Measurements from ENCODE around the gene BAIAP2L2. TPM values are rescaled to one million over a fixed set of nuclear protein-coding genes. Genes with fewer than 3 reads are reported as not detected.
A peak's percentile ranks its signal among the peaks of the same experiment; 100 is the strongest.

Gene BAIAP2L2
- total and polyA plus RNA-seq, 4 experiments from 2014 or later = 3.6 to 3.7 TPM; not detected in 2

GRCh38 chr22:38135133-38135706 lies 24.7 kb upstream of the BAIAP2L2 start:
- no peaks in the 10 kb centered on the region for H3K27me3 Mint-ChIP-seq
- H3K4me3 Mint-ChIP-seq = no peak overlapping the region
- no peak overlapping the region for H3K27ac Mint-ChIP-seq
- Histone ChIP-seq H3K36me3 (ENCODE audit: insufficient read depth, low read length) (peaks cover 14% of the 10 kb centered on the region), H3K27ac (ENCODE audit: low read depth, low read length) (no peak overlapping the region), H3K27me3 (ENCODE audit: insufficient read depth, low read length) (no peaks in the 10 kb centered on the region), H3K9me3 (ENCODE audit: control insufficient read depth in 1 of 2, low read length in 2 of 2) (no peaks in the 10 kb centered on the region), H3K4me1 (ENCODE audit: insufficient read depth, low read length) (no peaks in the 10 kb centered on the region), H3K4me3 (ENCODE audit: low read length in 2 of 2) (no peak overlapping the region)
- DNase-seq = no peak
- CTCF ChIA-PET (ENCODE audit: partially characterized antibody) = no interaction called here
- no peaks in the 10 kb centered on the region for H3K4me1 Mint-ChIP-seq
- peaks cover 0 to under 1% (median 0%) of the 10 kb centered on the region in 8 donors for H3K9me3 Mint-ChIP-seq
- POLR2A ChIA-PET (ENCODE audit: partially characterized antibody) = no interaction called here
- intact Hi-C loops (cut with micrococcal nuclease) = no loop called here
- H3K36me3 Mint-ChIP-seq = peaks cover 31 to 48% of the 10 kb centered on the region in 2 donors

- no peaks in the 10 kb centered on the region for H3K9me3 Mint-ChIP-seq
- no peaks in the 10 kb centered on the region for H3K27me3 Mint-ChIP-seq
- H3K27me3 ChIP-seq (ENCODE audit: insufficient read depth, low read length) = no peaks in the 10 kb centered on the region
- peaks cover 28 to 38% of the 10 kb centered on the region in 2 donors for H3K36me3 Mint-ChIP-seq
- no peaks in the 10 kb centered on the region for H3K4me1 Mint-ChIP-seq
- H3K4me1 ChIP-seq (ENCODE audit: insufficient read depth, low read length) = no peaks in the 10 kb centered on the region
- no peak overlapping the region for H3K27ac ChIP-seq (ENCODE audit: low read depth, low read length)
- no peak overlapping the region for H3K27ac Mint-ChIP-seq
- H3K9me3 ChIP-seq (ENCODE audit: control insufficient read depth in 1 of 2, low read length in 2 of 2) = no peaks in the 10 kb centered on the region
- intact Hi-C loops (cut with micrococcal nuclease) = no loop called here
- H3K36me3 ChIP-seq (ENCODE audit: insufficient read depth, low read length) = peaks cover 16% of the 10 kb centered on the region
- no peak overlapping the region for H3K4me3 Mint-ChIP-seq
- no peak for DNase-seq
- no peak overlapping the region for H3K4me3 ChIP-seq (ENCODE audit: low read length in 2 of 2)
- ChIA-PET CTCF (ENCODE audit: partially characterized antibody) (no interaction called here), POLR2A (ENCODE audit: partially characterized antibody) (no interaction called here)
Observed at GRCh38 chr22:38133331-38133730, 22.8 kb upstream of the BAIAP2L2 start.

- H3K4me1 ChIP-seq (ENCODE audit: insufficient read depth, low read length) = no peaks in the 10 kb centered on the region
- peaks cover 25 to 36% of the 10 kb centered on the region in 2 donors for H3K36me3 Mint-ChIP-seq
- CTCF ChIA-PET (ENCODE audit: partially characterized antibody) = no interaction called here
- H3K4me3 ChIP-seq (ENCODE audit: low read length in 2 of 2) = no peak overlapping the region
- no peak for DNase-seq
- POLR2A ChIA-PET (ENCODE audit: partially characterized antibody) = no interaction called here
- no peaks in the 10 kb centered on the region for H3K4me1 Mint-ChIP-seq
- H3K4me3 Mint-ChIP-seq = no peak overlapping the region
- no peak overlapping the region for H3K27ac Mint-ChIP-seq
- H3K36me3 ChIP-seq (ENCODE audit: insufficient read depth, low read length) = peaks cover 19% of the 10 kb centered on the region
- no peaks in the 10 kb centered on the region for H3K9me3 ChIP-seq (ENCODE audit: control insufficient read depth in 1 of 2, low read length in 2 of 2)
- H3K27me3 ChIP-seq (ENCODE audit: insufficient read depth, low read length) = no peaks in the 10 kb centered on the region
- H3K27me3 Mint-ChIP-seq = no peaks in the 10 kb centered on the region
- intact Hi-C loops (cut with micrococcal nuclease) = no loop called here
- no peak overlapping the region for H3K27ac ChIP-seq (ENCODE audit: low read depth, low read length)
- no peaks in the 10 kb centered on the region for H3K9me3 Mint-ChIP-seq
Observed at GRCh38 chr22:38132794-38133193, 22.3 kb upstream of the BAIAP2L2 start.

- Mint-ChIP-seq H3K27ac (peak overlapping the region in 1 of 7 donors; percentile 13), H3K9me3 (no peaks in the 10 kb centered on the region), H3K4me1 (no peaks in the 10 kb centered on the region), H3K4me3 (no peak overlapping the region), H3K36me3 (peaks cover 24 to 39% of the 10 kb centered on the region in 2 donors), H3K27me3 (no peaks in the 10 kb centered on the region)
- POLR2A ChIA-PET (ENCODE audit: partially characterized antibody) = no interaction called here
- Histone ChIP-seq H3K4me1 (ENCODE audit: insufficient read depth, low read length) (no peaks in the 10 kb centered on the region), H3K9me3 (ENCODE audit: control insufficient read depth in 1 of 2, low read length in 2 of 2) (no peaks in the 10 kb centered on the region), H3K27me3 (ENCODE audit: insufficient read depth, low read length) (no peaks in the 10 kb centered on the region), H3K36me3 (ENCODE audit: insufficient read depth, low read length) (peaks cover 19% of the 10 kb centered on the region), H3K4me3 (ENCODE audit: low read length in 2 of 2) (no peak overlapping the region), H3K27ac (ENCODE audit: low read depth, low read length) (no peak overlapping the region)
- CTCF ChIA-PET (ENCODE audit: partially characterized antibody) = no interaction called here
- intact Hi-C loops (cut with micrococcal nuclease) = no loop called here
- DNase-seq = no peak
Observed at GRCh38 chr22:38132136-38132535, 21.7 kb upstream of the BAIAP2L2 start.

GRCh38 chr22:38131399-38131798 lies 20.9 kb upstream of the BAIAP2L2 start:
- peaks cover 24 to 46% of the 10 kb centered on the region in 2 donors for H3K36me3 Mint-ChIP-seq
- intact Hi-C loops (cut with micrococcal nuclease) = no loop called here
- Histone ChIP-seq H3K9me3 (ENCODE audit: control insufficient read depth in 1 of 2, low read length in 2 of 2) (no peaks in the 10 kb centered on the region), H3K4me1 (ENCODE audit: insufficient read depth, low read length) (no peaks in the 10 kb centered on the region), H3K36me3 (ENCODE audit: insufficient read depth, low read length) (peaks cover 19% of the 10 kb centered on the region), H3K27me3 (ENCODE audit: insufficient read depth, low read length) (no peaks in the 10 kb centered on the region), H3K27ac (ENCODE audit: low read depth, low read length) (no peak overlapping the region), H3K4me3 (ENCODE audit: low read length in 2 of 2) (no peak overlapping the region)
- DNase-seq = no peak
- no peak overlapping the region for H3K4me3 Mint-ChIP-seq
- POLR2A ChIA-PET (ENCODE audit: partially characterized antibody) = no interaction called here
- H3K9me3 Mint-ChIP-seq = no peaks in the 10 kb centered on the region
- CTCF ChIA-PET (ENCODE audit: partially characterized antibody) = no interaction called here
- no peaks in the 10 kb centered on the region for H3K4me1 Mint-ChIP-seq
- no peaks in the 10 kb centered on the region for H3K27me3 Mint-ChIP-seq
- no peak overlapping the region for H3K27ac Mint-ChIP-seq

GRCh38 chr22:38129856-38130255 lies 19.4 kb upstream of the BAIAP2L2 start:
- peaks cover 12% of the 10 kb centered on the region for H3K36me3 ChIP-seq (ENCODE audit: insufficient read depth, low read length)
- POLR2A ChIA-PET (ENCODE audit: partially characterized antibody) = no interaction called here
- no peaks in the 10 kb centered on the region for H3K9me3 Mint-ChIP-seq

GRCh38 chr22:38129021-38129420 lies 18.5 kb upstream of the BAIAP2L2 start:
- peaks cover 16 to 38% of the 10 kb centered on the region in 2 donors for H3K36me3 Mint-ChIP-seq
- peaks cover 0 to 3% (median under 1%) of the 10 kb centered on the region in 4 donors for H3K4me1 Mint-ChIP-seq
- ChIA-PET CTCF (ENCODE audit: partially characterized antibody) (no interaction called here), POLR2A (ENCODE audit: partially characterized antibody) (no interaction called here)
- no peaks in the 10 kb centered on the region for H3K27me3 Mint-ChIP-seq
- Histone ChIP-seq H3K36me3 (ENCODE audit: insufficient read depth, low read length) (peaks cover 12% of the 10 kb centered on the region), H3K27ac (ENCODE audit: low read depth, low read length) (no peak overlapping the region), H3K9me3 (ENCODE audit: control insufficient read depth in 1 of 2, low read length in 2 of 2) (no peaks in the 10 kb centered on the region), H3K4me1 (ENCODE audit: insufficient read depth, low read length) (no peaks in the 10 kb centered on the region), H3K27me3 (ENCODE audit: insufficient read depth, low read length) (no peaks in the 10 kb centered on the region), H3K4me3 (ENCODE audit: low read length in 2 of 2) (no peak overlapping the region)
- no peak overlapping the region for H3K27ac Mint-ChIP-seq
- no peak for DNase-seq
- no peaks in the 10 kb centered on the region for H3K9me3 Mint-ChIP-seq
- no peak overlapping the region for H3K4me3 Mint-ChIP-seq
- intact Hi-C loops (cut with micrococcal nuclease) = no loop called here

More at GRCh38 chr22:38129856-38130255, 19.4 kb upstream of the BAIAP2L2 start:
- no peaks in the 10 kb centered on the region for H3K4me1 Mint-ChIP-seq
- Histone ChIP-seq H3K27me3 (ENCODE audit: insufficient read depth, low read length) (no peaks in the 10 kb centered on the region), H3K9me3 (ENCODE audit: control insufficient read depth in 1 of 2, low read length in 2 of 2) (no peaks in the 10 kb centered on the region), H3K27ac (ENCODE audit: low read depth, low read length) (no peak overlapping the region), H3K4me3 (ENCODE audit: low read length in 2 of 2) (no peak overlapping the region), H3K4me1 (ENCODE audit: insufficient read depth, low read length) (no peaks in the 10 kb centered on the region)
- DNase-seq = no peak
- CTCF ChIA-PET (ENCODE audit: partially characterized antibody) = no interaction called here
- no peak overlapping the region for H3K27ac Mint-ChIP-seq
- no peaks in the 10 kb centered on the region for H3K27me3 Mint-ChIP-seq
- intact Hi-C loops (cut with micrococcal nuclease) = no loop called here
- H3K36me3 Mint-ChIP-seq = peaks cover 21 to 42% of the 10 kb centered on the region in 2 donors
- H3K4me3 Mint-ChIP-seq = no peak overlapping the region

GRCh38 chr22:38127869-38128268 lies 17.4 kb upstream of the BAIAP2L2 start:
- Histone ChIP-seq H3K36me3 (ENCODE audit: insufficient read depth, low read length) (peaks cover 12% of the 10 kb centered on the region), H3K9me3 (ENCODE audit: control insufficient read depth in 1 of 2, low read length in 2 of 2) (no peaks in the 10 kb centered on the region), H3K4me1 (ENCODE audit: insufficient read depth, low read length) (no peaks in the 10 kb centered on the region), H3K27me3 (ENCODE audit: insufficient read depth, low read length) (no peaks in the 10 kb centered on the region), H3K27ac (ENCODE audit: low read depth, low read length) (no peak overlapping the region), H3K4me3 (ENCODE audit: low read length in 2 of 2) (no peak overlapping the region)
- CTCF ChIA-PET (ENCODE audit: partially characterized antibody) = no interaction called here
- no peaks in the 10 kb centered on the region for H3K9me3 Mint-ChIP-seq
- peaks cover 0 to 3% (median under 1%) of the 10 kb centered on the region in 4 donors for H3K4me1 Mint-ChIP-seq
- intact Hi-C loops (cut with micrococcal nuclease) = no loop called here
- H3K4me3 Mint-ChIP-seq = no peak overlapping the region
- peaks cover 12 to 36% of the 10 kb centered on the region in 2 donors for H3K36me3 Mint-ChIP-seq
- H3K27ac Mint-ChIP-seq = no peak overlapping the region
- no peaks in the 10 kb centered on the region for H3K27me3 Mint-ChIP-seq
- DNase-seq = no peak
- POLR2A ChIA-PET (ENCODE audit: partially characterized antibody) = no interaction called here
